ENCODE results near the gene CABP7. TPM values are rescaled to one million over a fixed set of nuclear protein-coding genes. Genes with fewer than 3 reads are reported as not detected.

CABP7 gene
- total RNA-seq, result not detected in 2 replicates

DNA sequence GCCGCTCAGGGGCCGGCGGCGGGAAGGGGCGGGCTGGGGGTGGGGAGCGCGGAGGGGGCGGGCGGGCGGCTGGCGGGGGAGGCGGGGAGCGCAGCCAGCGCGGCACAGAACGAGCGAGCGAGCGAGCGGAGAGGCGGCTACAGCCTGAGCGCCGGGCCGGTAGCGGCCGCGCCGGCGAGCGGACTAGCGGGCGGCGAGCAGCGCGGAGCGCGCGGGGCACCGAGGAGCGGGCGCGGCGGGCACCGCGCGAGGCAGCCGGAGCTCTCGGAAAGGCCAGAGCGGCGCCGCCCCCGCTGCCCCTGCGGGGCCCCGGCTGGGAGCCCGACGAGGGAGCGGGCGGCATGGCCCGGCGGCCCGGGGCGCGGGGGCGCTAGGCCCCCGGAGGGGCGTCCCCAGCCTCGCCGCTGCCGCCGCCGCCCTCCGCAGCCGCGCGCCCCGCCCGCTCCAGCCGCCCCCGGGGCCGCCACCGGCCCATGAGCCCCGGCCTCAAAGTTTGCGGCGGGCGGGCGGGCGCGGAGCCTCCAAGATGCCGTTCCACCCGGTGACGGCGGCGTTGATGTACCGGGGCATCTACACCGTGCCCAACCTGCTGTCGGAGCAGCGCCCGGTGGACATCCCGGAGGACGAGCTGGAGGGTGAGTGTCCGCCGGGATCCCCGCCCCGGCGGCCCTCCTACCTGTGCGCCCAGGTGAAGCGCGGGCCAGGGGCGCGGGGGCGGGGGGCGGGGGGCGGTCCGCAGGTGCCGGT, at the start of gene CABP7:
Gene CABP7 (plus strand): TSS at position 105 of the 747 bp plus-strand sequence. CDS start 422 bp downstream, at position 527.

GRCh38 chr22:29766632-29767170, 46.9 kb downstream of the CABP7 start, which contains the start of gene ZMAT5:
ZMAT5 (minus strand) TSS chr22:29767007; CDS start chr22:29748544, 18,463 bp downstream.

GRCh38 chr22:29767171-29768051, 47.6 kb downstream of the CABP7 start, which contains the start of gene UQCR10:
UQCR10 (plus strand) TSS chr22:29767369; CDS start chr22:29767399, 30 bp downstream.

Small RNA genes within 50 kb of the gene (small RNA-seq; reads per million reads assigned to genes)
- gene AC004882.2 (not detected), gene RF00019 (not detected)

Other genes starting within 250 kb of the CABP7 start
- 0.22 and 0.39 TPM in 2 replicates for gene NEFH, start 239.8 kb upstream of the CABP7 start, total RNA-seq
- gene THOC5, start 166.2 kb upstream of the CABP7 start, total RNA-seq, result 44.0 and 53.4 TPM in 2 replicates
- 41.4 and 42.5 TPM in 2 replicates for gene NIPSNAP1, start 138.9 kb upstream of the CABP7 start, total RNA-seq
- gene NF2, start 116.4 kb upstream of the CABP7 start, total RNA-seq, result 120 TPM in 2 replicates
- 15.9 and 17.8 TPM in 2 replicates for gene ZMAT5, start 47.0 kb downstream of the CABP7 start, total RNA-seq
- gene UQCR10, start 47.4 kb downstream of the CABP7 start, total RNA-seq, result 36.1 and 39.9 TPM in 2 replicates
- 30.4 and 31.9 TPM in 2 replicates for gene ASCC2, start 118.3 kb downstream of the CABP7 start, total RNA-seq
- gene MTMR3, start 163.2 kb downstream of the CABP7 start, total RNA-seq, result 34.2 and 34.4 TPM in 2 replicates